Neural cell (in vitro differentiated cells): Measurements from ENCODE around the gene TTC39C. TPM values are rescaled to one million over a fixed set of nuclear protein-coding genes. Genes with fewer than 3 reads are reported as not detected.

Source experiments
- H2AFZ ChIP-seq: fragments of 200-600, 300-800 bp; sonication (generic), shearing (Covaris generic); 2 replicates; pipeline ENCODE4 v1.6.0; 2014; ENCODE audit warnings: low read depth, mild to moderate bottlenecking, antibody characterized with exemption, low read length, moderate library complexity
- H3F3A ChIP-seq: fragments of 200-600 bp; shearing (Covaris generic); 2 replicates; pipeline ENCODE4 v1.6.1; 2016; ENCODE audit warnings: mild to moderate bottlenecking, moderate library complexity, mixed read lengths, antibody characterized with exemption, low read length; ENCODE audit not compliant: insufficient read depth, poor library complexity, severe bottlenecking
- H3K27ac ChIP-seq: fragments of 200-600, 300-800 bp; sonication (generic), shearing (Covaris generic); 2 replicates; pipeline ENCODE4 v1.5.1; 2014; ENCODE audit warnings: mild to moderate bottlenecking, low read length, moderate library complexity
- H3K27me3 ChIP-seq: fragments of 300-800, 200-600 bp; sonication (generic), shearing (Covaris generic); 2 replicates; pipeline ENCODE4 v1.6.0; 2014; ENCODE audit warnings: mild to moderate bottlenecking, low read depth, low read length, moderate library complexity; ENCODE audit not compliant: insufficient read depth
- H3K36me3 ChIP-seq: fragments of 300-800, 200-600 bp; sonication (generic), shearing (Covaris generic); 2 replicates; pipeline ENCODE4 v1.5.1; 2014; ENCODE audit warnings: mild to moderate bottlenecking, antibody characterized with exemption, low read length, moderate library complexity; ENCODE audit not compliant: insufficient read depth
- H3K4me2 ChIP-seq: fragments of 300-800, 200-600 bp; sonication (generic), shearing (Covaris generic); 2 replicates; pipeline ENCODE4 v1.6.0; 2014; ENCODE audit warnings: mild to moderate bottlenecking, low read length
- H3K4me3 ChIP-seq: fragments of 300-800, 200-600 bp; sonication (generic), shearing (Covaris generic); 2 replicates; pipeline ENCODE4 v1.5.1; 2014; ENCODE audit warnings: mild to moderate bottlenecking, low read length, moderate library complexity
- H3K79me2 ChIP-seq: fragments of 200-600 bp; shearing (Covaris generic); replicated peaks from 2 replicates; pipeline ENCODE4 v1.6.0; 2014; ENCODE audit warnings: mild to moderate bottlenecking, low read length, moderate library complexity; ENCODE audit not compliant: insufficient read depth
- H3K9ac ChIP-seq: fragments of 300-800, 200-600 bp; sonication (generic), shearing (Covaris generic); 2 replicates; pipeline ENCODE4 v1.6.1; 2016; ENCODE audit warnings: mild to moderate bottlenecking, low read length, mixed read lengths
- H3K9me2 ChIP-seq: fragments of 200-600 bp; shearing (Covaris generic); 2 replicates; pipeline ENCODE4 v1.6.1; 2016; ENCODE audit warnings: mild to moderate bottlenecking, low read length, mixed read lengths; ENCODE audit not compliant: insufficient read depth
- H3K9me3 ChIP-seq: fragments of 200-600, 300-800 bp; sonication (generic), shearing (Covaris generic); 2 replicates; pipeline ENCODE4 v1.6.1; 2016; ENCODE audit warnings: mild to moderate bottlenecking, mixed run types, low read length, moderate library complexity, mixed read lengths
- H4K20me1 ChIP-seq: fragments of 200-600 bp; shearing (Covaris generic); 2 replicates; pipeline ENCODE4 v1.6.1; 2016; ENCODE audit warnings: mild to moderate bottlenecking, mixed run types; ENCODE audit not compliant: insufficient read depth
- EP300 ChIP-seq: fragments of 450-650 bp; conservative IDR thresholded peaks from 2 replicates; pipeline ENCODE4 v1.6.1; 2014; ENCODE audit warnings: antibody characterized with exemption, mild to moderate bottlenecking, moderate library complexity; ENCODE audit not compliant: poor library complexity, severe bottlenecking
- EZH2 ChIP-seq: fragments of 200-600, 300-800 bp; shearing (Covaris generic), sonication (generic); IDR thresholded peaks from 2 replicates; pipeline ENCODE4 v1.6.1; 2014; ENCODE audit warnings: antibody characterized with exemption, low read length, borderline replicate concordance, mild to moderate bottlenecking; ENCODE audit not compliant: insufficient read depth, poor library complexity, severe bottlenecking
- MXI1 ChIP-seq: fragments of 450-650 bp; conservative IDR thresholded peaks from 2 replicates; pipeline ENCODE4 v1.6.1; 2014; ENCODE audit warnings: antibody characterized with exemption, mild to moderate bottlenecking; ENCODE audit not compliant: poor library complexity, severe bottlenecking
- POLR2AphosphoS5 ChIP-seq: IDR thresholded peaks from 2 replicates; pipeline ENCODE4 v1.6.1; 2012
- RAD21 ChIP-seq: fragments of 450-650 bp; conservative IDR thresholded peaks from 2 replicates; pipeline ENCODE4 v1.6.1; 2014; ENCODE audit warnings: antibody characterized with exemption, mild to moderate bottlenecking, moderate library complexity
- SMC3 ChIP-seq: fragments of 450-650 bp; conservative IDR thresholded peaks from 2 replicates; pipeline ENCODE4 v1.6.1; 2014; ENCODE audit warnings: antibody characterized with exemption, mild to moderate bottlenecking, moderate library complexity; ENCODE audit not compliant: poor library complexity
- TAF1 ChIP-seq: IDR thresholded peaks from 2 replicates; pipeline ENCODE4 v1.6.1; 2012; ENCODE audit warnings: low read depth
- polyA plus RNA-seq: library from polyadenylated mRNA; depleted of rRNA; stranded (reverse); fragments of >200 nt; gene quantifications from 2 replicates; pipeline ENCODE4 v1.2.3, GENCODE V29; 2014
- TF ChIP-seq, protein P1 (sequence below): IDR thresholded peaks from 2 replicates; pipeline ENCODE4 v1.6.1; 2012; ENCODE audit warnings: borderline replicate concordance
- TF ChIP-seq, protein P2 (sequence below): fragments of 450-650 bp; IDR thresholded peaks from 2 replicates; pipeline ENCODE4 v1.5.1; 2014; ENCODE audit warnings: antibody characterized with exemption, mild to moderate bottlenecking, moderate library complexity; ENCODE audit not compliant: poor library complexity, severe bottlenecking

TTC39C gene
- polyA plus RNA-seq, 1 donor from 2014 or later, result 19.9 TPM

DNA sequence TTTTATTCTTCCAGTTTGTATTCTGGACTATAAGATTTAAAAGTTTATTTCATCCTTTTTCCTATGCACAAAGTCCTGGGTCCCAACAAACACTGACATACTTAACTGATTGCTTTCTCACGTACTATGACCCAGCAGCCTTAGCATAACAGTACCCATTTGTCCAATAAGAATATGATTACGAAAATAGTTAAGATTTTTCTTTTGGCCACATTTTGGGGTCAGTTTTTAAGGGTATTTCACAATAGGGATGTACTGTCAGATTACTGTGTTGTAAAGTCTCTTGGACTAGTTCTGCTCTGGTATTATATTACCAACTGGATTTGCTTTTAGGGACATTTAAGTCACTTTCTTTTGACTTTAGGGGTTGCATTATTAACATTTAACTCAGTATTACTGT, 46.1 kb downstream of the TTC39C start:
- H3K36me3 ChIP-seq, result no peaks in the 10 kb centered on the region
- H3K4me3 ChIP-seq, result no peak overlapping the region
- H3K27ac ChIP-seq, result no peak overlapping the region
- no peaks in the 10 kb centered on the region for H4K20me1 ChIP-seq
- H3K79me2 ChIP-seq, result no peaks in the 10 kb centered on the region
- H2AFZ ChIP-seq, result no peak overlapping the region
- H3K9me2 ChIP-seq, result no peaks in the 10 kb centered on the region
- H3K4me2 ChIP-seq, result no peak overlapping the region
- H3F3A ChIP-seq, result no peaks in the 10 kb centered on the region
- no peaks in the 10 kb centered on the region for H3K9me3 ChIP-seq
- TF ChIP-seq MXI1, result no peak
- no peak for TF ChIP-seq POLR2AphosphoS5
- TF ChIP-seq EZH2, result no peak
- TF ChIP-seq, protein P1, sequence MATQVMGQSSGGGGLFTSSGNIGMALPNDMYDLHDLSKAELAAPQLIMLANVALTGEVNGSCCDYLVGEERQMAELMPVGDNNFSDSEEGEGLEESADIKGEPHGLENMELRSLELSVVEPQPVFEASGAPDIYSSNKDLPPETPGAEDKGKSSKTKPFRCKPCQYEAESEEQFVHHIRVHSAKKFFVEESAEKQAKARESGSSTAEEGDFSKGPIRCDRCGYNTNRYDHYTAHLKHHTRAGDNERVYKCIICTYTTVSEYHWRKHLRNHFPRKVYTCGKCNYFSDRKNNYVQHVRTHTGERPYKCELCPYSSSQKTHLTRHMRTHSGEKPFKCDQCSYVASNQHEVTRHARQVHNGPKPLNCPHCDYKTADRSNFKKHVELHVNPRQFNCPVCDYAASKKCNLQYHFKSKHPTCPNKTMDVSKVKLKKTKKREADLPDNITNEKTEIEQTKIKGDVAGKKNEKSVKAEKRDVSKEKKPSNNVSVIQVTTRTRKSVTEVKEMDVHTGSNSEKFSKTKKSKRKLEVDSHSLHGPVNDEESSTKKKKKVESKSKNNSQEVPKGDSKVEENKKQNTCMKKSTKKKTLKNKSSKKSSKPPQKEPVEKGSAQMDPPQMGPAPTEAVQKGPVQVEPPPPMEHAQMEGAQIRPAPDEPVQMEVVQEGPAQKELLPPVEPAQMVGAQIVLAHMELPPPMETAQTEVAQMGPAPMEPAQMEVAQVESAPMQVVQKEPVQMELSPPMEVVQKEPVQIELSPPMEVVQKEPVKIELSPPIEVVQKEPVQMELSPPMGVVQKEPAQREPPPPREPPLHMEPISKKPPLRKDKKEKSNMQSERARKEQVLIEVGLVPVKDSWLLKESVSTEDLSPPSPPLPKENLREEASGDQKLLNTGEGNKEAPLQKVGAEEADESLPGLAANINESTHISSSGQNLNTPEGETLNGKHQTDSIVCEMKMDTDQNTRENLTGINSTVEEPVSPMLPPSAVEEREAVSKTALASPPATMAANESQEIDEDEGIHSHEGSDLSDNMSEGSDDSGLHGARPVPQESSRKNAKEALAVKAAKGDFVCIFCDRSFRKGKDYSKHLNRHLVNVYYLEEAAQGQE, result no peak
- TF ChIP-seq, protein P2, sequence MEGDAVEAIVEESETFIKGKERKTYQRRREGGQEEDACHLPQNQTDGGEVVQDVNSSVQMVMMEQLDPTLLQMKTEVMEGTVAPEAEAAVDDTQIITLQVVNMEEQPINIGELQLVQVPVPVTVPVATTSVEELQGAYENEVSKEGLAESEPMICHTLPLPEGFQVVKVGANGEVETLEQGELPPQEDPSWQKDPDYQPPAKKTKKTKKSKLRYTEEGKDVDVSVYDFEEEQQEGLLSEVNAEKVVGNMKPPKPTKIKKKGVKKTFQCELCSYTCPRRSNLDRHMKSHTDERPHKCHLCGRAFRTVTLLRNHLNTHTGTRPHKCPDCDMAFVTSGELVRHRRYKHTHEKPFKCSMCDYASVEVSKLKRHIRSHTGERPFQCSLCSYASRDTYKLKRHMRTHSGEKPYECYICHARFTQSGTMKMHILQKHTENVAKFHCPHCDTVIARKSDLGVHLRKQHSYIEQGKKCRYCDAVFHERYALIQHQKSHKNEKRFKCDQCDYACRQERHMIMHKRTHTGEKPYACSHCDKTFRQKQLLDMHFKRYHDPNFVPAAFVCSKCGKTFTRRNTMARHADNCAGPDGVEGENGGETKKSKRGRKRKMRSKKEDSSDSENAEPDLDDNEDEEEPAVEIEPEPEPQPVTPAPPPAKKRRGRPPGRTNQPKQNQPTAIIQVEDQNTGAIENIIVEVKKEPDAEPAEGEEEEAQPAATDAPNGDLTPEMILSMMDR, result no peak
- no peak for TF ChIP-seq EP300
- TF ChIP-seq SMC3, result no peak
- TF ChIP-seq TAF1, result no peak
- no peak for TF ChIP-seq RAD21
- H3K27me3 ChIP-seq, result no peaks in the 10 kb centered on the region
- H3K9ac ChIP-seq, result no peak overlapping the region

DNA sequence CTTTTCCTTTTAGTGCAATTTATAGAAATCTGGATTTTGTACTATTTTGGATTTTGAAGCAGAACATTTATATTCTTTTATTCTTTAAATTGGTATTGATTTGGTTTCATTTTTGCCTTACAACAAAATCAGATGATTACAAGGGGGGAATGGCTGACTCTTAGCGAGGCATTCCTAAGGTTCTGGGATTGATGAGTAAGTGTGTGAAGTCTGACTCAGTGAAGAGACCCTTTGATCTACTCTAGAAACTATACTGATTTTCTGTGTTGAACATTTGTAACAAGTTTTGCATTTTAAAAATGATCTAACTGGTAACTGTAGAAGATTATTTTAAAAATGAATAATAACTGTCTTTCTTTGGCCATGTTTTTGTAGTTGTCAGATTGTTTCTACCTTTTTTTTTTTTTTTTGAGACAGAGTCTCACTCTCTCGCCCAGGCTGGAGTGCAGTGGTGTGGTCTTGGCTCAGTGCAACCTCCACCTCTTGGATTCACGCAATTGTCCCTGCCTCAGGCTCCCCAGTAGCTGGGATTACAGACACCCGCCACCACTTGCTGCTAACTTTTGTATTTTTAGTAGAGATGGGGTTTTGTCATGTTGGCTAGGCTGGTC, 48.7 kb downstream of the TTC39C start:
- Histone ChIP-seq H3K9me2 (no peaks in the 10 kb centered on the region), H3K9me3 (no peaks in the 10 kb centered on the region), H3K79me2 (no peaks in the 10 kb centered on the region), H4K20me1 (no peaks in the 10 kb centered on the region), H3F3A (no peaks in the 10 kb centered on the region), H2AFZ (no peak overlapping the region), H3K27ac (no peak overlapping the region), H3K9ac (no peak overlapping the region), H3K4me2 (no peak overlapping the region), H3K27me3 (no peaks in the 10 kb centered on the region), H3K36me3 (no peaks in the 10 kb centered on the region), H3K4me3 (no peak overlapping the region)
- TF ChIP-seq TAF1 (no peak), SMC3 (no peak), POLR2AphosphoS5 (no peak), EP300 (no peak), EZH2 (no peak), MXI1 (no peak), RAD21 (no peak)
- TF ChIP-seq, protein P1, result no peak
- TF ChIP-seq, protein P2, result no peak
